Activated CD8-positive, alpha-beta memory T cell treated with anti-CD3 and anti-CD28 coated beads for 4 hours (primary cell): ENCODE data around the gene MYB.

Experiments used
- DNase-seq, 2 donors: peaks; one replicate each; pipeline ENCODE4 v3.0.0-alpha.2; 2020; ENCODE audit warnings: low read depth in 2 of 2

MYB gene

DNA sequence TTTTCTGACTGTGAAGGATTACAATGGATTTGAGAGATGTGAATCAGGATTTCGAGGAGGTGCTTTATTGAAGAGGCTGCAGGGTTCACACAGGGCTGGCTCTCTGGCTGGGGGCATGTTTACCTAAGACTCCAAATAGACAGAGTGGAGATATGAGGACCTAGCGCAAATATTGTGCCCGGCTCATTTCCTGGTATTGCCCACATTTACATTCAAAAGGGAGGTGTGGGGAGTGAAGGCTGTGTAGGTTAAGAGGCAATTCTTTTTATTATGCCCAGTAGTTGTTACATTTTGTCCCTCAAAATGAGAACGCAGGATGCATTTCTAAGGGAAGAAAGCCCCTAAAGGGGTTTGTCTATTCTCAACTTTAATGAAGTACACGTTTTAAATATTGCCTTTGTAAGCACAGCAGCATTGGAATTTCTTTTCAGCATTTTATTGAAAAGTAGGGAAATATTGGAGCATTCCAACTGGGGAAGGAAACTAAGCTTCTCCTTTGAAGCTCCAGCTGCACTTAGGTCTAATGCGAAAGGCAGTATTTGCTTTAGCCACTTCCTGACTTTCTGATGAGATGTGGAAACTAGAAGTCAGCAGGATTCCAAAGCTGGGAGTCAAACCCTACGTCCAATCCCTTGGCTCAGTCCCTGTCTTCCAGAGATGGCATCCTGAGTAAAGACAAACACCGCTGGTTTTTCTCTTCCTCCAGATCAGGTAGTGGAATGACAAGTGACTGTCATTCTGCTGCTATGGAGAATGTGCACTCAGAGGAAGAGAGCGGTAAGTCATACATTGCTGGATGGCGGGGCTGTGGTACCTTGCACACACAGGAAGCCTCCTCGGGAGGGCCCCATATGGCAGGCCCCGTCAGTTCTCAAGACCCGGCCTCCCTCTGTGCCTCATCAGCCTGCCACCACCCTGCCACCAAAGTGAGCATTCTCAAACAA is 70.7 kb downstream of the MYB start:
- no peak for DNase-seq

DNA sequence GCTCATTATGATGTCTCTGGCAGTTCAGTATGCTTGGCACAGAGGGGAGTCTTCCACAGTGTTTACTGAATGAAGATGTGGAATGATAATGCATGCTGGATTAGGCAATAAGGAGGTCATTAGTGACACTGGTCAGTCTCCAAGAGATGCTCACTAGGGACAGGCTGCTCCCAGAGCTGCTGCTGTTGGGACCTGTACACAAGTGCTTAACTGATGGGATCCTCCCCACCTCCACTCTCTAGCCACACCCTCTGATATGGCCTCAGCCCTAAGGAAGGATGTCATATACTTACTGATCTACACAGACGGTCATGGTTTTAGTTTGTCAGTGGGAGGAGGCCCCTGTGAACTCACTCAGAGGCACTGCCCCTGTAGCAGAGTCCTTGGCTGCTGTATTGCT is 73.4 kb downstream of the MYB start:
- DNase-seq = no peak

DNA sequence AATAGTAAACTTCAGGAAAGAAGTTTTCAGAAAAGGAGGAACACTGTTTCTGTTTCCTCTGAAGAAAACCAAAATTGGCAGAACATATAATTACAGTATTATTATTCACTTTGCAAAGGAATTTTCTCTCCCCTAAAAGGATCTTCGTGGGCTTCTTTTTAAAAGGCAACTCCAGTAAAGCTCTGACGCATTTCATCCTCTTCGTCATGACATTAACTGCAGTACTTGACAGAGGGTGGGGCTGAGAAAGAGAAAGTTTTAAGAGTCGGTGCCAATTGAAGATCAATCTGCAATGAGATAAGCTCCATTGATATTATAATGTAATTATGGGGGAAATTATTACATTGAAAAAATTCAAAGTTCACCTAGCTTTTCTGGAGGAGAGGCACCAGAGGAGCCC is 75.8 kb downstream of the MYB start:
- DNase-seq = no peak

DNA sequence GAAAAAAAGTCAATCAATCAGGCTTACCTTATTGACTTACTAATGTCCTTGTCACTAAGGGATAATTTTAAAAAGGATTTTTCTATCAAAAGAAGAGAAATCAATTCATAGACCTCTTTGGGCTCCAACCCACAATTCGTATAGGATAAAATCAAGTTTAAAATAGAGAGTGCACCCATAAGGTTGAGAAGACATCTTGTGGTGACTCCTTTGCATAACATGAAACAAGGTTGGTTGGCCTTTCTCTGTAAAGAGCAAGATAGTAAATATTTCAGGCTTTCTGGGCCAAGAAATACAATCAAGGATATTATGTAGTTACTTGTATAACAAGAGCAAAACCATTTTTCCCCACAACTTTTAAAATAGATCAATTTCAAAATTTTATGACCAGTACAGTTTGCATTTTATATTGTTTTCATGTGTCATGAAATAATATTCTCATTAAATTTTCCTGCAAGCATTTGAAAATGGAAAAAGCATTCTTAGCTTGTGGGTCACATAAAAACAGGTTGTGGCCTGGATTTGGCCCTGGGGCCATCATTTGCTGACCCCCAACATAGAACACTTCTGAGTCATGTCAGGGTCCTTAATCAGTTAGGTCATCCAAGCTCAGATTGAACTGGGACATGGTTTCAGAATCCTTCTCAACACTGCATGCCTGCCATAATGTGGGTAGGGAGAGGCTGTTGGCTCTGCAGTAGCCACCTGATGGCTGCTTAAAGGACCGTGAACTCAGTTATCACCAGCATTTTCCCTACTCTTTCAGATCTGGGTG is 76.7 kb downstream of the MYB start:
- DNase-seq = no peak

DNA sequence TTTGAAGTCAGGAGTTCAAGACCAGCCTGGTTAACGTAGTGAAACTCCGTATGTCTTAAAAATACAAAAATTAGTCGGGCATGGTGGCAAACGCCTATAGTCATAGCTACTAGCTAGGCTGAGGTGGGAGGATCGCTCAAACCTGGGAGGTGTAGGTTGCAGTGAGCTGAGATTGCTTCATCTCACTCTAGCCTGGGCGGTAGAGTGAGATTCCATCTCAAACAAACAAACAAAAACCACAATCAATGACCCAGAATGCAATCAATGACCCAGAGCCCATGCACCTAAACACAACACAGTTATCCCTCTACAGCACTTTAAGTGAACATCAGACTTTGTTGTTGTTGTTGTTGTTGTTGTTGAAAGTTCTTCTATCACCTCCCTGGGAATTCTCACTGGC is 77.9 kb downstream of the MYB start:
- no peak for DNase-seq

DNA sequence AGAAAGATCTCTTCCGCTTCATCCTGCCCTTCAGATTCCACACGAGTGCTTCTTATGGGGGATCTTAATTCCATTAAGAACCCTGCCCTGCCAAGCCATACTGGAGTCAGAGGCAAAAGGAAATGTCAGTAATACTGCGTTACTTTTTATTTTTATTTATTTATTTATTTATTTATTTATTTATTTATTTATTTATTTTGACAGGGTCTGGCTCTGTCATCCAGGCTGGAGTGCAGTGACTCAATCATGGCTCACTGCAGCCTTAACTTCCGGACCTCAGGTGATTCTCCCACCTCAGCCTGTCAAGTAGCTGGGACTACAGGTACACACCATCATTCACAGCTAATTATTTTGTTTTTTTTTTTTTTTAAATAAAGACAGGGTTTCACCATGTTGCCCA is 79.5 kb downstream of the MYB start:
- DNase-seq = no peak

DNA sequence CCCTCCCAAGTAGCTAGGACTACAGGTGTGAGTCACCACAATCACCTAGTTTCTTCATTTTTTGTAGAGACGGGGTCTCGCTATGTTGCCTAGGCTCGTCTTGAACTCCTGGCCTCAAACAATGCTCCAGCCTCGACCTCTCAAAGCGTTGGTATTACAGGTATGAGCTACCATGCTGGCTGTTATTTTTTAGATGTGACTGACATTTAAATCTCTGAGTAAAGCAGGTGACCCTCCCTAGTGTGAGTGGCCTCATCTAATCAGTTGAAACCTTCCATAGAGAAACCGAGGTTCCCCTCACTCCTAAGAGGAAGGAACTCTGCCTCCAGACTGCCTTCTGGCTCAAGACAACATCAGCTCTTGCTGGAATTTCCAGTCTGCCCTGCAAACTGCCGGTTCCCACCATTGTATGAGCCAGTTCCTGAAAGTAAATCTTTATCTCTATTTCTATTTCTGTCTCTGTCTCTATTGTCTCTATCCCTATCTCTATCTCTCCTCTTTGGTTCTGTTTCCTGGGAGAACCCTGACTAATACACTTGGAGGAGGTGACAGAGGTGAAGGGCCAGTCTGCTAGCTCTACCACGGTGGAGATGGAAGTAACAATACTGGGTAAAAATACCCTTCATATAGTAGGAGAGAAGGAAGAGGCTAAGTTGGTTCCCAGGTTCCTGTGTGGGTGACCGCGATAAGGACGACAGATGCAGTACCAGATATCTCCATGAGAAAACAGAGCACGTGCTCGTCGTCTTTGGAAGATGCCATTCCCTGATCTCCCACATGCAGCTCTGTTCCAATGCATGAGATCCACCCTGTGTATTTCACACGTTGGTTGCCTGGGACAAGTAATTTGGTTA is 81.0 kb downstream of the MYB start:
- DNase-seq = no peak

DNA sequence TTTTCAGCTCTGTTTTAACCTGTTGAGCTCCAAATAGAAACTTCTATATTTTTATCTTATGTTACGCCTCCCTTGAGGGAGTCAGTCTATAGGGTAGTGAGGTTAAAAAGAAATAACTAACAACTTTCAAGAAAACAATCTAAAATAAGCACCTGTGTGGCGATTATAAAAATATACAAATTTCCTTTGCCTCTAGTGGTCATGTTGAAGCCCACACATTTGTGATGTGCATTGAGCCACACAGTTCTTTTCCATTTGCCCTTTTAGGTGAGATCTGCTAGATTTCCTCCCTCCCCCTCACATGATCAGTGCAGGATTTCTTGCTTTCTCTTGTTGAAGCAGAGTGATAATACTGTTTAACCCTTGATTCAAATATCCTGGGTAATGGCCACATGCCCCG is 84.2 kb downstream of the MYB start:
- no peak for DNase-seq

DNA sequence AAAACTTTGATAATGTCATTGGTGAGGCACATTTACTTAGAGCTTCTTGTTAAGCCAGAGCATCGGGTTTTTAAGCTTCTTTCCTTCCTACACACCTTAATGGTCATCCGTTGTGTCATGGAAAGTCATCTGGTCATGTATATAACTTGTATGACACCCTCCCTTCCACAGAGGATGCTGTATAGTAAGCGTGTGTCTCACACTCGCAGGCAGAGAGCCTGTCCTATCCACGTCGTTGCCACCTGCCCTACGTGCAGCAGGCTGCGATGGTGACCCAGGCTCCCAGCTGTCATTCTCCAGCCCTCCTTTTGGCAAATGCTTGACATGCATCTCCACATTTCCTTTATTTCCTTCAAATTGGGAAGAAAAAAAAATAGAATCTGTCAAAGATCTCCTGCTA is 85.6 kb downstream of the MYB start:
- no peak for DNase-seq

DNA sequence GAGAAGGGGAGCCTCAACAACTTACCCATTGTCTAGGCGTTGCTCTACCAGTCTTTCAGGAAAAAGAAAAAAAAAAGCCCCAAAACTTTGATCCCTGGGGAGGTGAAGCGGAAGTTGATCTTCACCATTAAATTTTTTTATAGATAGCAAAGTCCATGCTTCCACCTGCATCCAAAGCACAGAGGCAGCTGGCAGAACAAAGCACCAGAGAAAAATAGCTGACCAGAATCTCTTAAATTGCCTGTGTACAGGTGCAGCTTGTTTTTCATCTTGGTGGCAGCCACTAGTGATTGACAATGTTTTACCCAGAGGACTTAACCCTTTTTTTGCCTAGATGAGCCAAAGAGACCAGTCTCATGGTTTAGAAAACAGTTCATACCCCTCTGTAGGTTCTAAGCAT is 86.0 kb downstream of the MYB start:
- no peak for DNase-seq

DNA sequence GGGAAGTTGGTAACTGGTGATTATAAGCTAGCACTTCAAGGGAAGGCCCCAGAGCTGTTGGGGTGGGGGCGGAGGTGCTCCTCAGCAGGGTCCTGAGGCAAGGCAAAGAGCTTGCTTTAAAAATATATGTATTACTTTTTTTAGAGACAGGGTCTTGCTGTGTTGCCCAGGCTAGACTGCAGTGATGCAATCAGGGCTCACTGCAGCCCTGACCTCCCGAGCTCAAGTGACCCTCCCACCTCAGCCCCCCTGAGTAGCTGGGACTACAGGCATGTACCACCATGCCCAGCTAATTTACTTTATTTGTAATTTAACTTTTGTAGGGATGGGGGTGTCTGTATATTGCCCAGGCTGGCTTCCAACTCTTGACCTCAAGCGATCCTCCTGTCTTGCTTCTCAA is 87.2 kb downstream of the MYB start:
- no peak for DNase-seq

DNA sequence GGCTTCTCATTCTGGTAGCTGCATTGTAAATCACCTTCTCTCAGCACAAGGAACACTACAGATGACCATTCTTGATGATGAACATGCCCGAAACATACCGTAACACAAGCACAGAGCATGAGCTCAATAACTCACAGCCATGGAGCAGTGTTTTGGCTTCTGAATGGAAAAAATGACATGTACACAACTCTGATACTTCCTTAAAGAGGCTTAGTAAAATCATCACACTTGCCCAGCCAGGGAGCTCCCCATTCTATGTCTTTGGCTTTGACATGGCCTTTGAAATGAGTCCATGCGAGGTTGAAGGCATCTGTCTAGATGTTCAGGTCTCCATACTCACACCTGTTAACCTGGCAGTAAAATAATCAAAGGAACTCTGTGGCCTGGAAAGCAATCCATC is 87.6 kb downstream of the MYB start:
- no peak for DNase-seq
